Measurements from ENCODE around the gene ZFAND3.
"Not testable (repeated sequence)": the region's sequence is repeated elsewhere in the genome, so short reads cannot be mapped to it uniquely, and the experiment has no call there.

ZFAND3 gene

GRCh38 chr6:38124224-38124926, 304.8 kb downstream of the ZFAND3 start:
- not testable (repeated sequence) for H3K4me1 ChIP-seq (ENCODE audit: control insufficient read depth, insufficient read depth, low read length, unreplicated experiment); H3K27me3 ChIP-seq (ENCODE audit: insufficient read depth, low read length); H2AFZ ChIP-seq (ENCODE audit: low read length, unreplicated experiment); H3K79me2 ChIP-seq (ENCODE audit: control insufficient read depth, insufficient read depth, low read length, unreplicated experiment); H3K4me3 ChIP-seq (ENCODE audit: low read depth, low read length); H3K27ac ChIP-seq (ENCODE audit: low read depth, low read length); H3K36me3 ChIP-seq (ENCODE audit: insufficient read depth, low read length)

GRCh38 chr6:38127284-38127683, 307.8 kb downstream of the ZFAND3 start:
- H3K4me3 ChIP-seq (ENCODE audit: low read depth, low read length), result no peak overlapping the region
- H3K27me3 ChIP-seq (ENCODE audit: insufficient read depth, low read length), result no peaks in the 10 kb centered on the region
- H2AFZ ChIP-seq (ENCODE audit: low read length, unreplicated experiment), result no peak overlapping the region
- H3K4me1 ChIP-seq (ENCODE audit: control insufficient read depth, insufficient read depth, low read length, unreplicated experiment), result peaks cover 12% of the 10 kb centered on the region
- no peaks in the 10 kb centered on the region for H3K36me3 ChIP-seq (ENCODE audit: insufficient read depth, low read length)
- no peak overlapping the region for H3K27ac ChIP-seq (ENCODE audit: low read depth, low read length)
- peaks cover 14% of the 10 kb centered on the region for H3K79me2 ChIP-seq (ENCODE audit: control insufficient read depth, insufficient read depth, low read length, unreplicated experiment)

- peaks cover 12% of the 10 kb centered on the region for H3K4me1 ChIP-seq (ENCODE audit: control insufficient read depth, insufficient read depth, low read length, unreplicated experiment)
- H3K4me3 ChIP-seq (ENCODE audit: low read depth, low read length), result no peak overlapping the region
- no peaks in the 10 kb centered on the region for H3K27me3 ChIP-seq (ENCODE audit: insufficient read depth, low read length)
- H3K79me2 ChIP-seq (ENCODE audit: control insufficient read depth, insufficient read depth, low read length, unreplicated experiment), result peaks cover 31% of the 10 kb centered on the region
- H3K27ac ChIP-seq (ENCODE audit: low read depth, low read length), result peak overlapping the region; percentile 74
- peaks cover 5% of the 10 kb centered on the region for H3K36me3 ChIP-seq (ENCODE audit: insufficient read depth, low read length)
- H2AFZ ChIP-seq (ENCODE audit: low read length, unreplicated experiment), result no peak overlapping the region
These were observed 312.0 kb downstream of the ZFAND3 start for GRCh38 chr6:38131527-38131965.

- Histone ChIP-seq H3K4me3 (ENCODE audit: low read depth, low read length) (no peak overlapping the region), H3K36me3 (ENCODE audit: insufficient read depth, low read length) (peaks cover 5% of the 10 kb centered on the region), H3K4me1 (ENCODE audit: control insufficient read depth, insufficient read depth, low read length, unreplicated experiment) (peaks cover 12% of the 10 kb centered on the region), H3K27me3 (ENCODE audit: insufficient read depth, low read length) (no peaks in the 10 kb centered on the region), H2AFZ (ENCODE audit: low read length, unreplicated experiment) (no peak overlapping the region), H3K79me2 (ENCODE audit: control insufficient read depth, insufficient read depth, low read length, unreplicated experiment) (peaks cover 33% of the 10 kb centered on the region), H3K27ac (ENCODE audit: low read depth, low read length) (no peak overlapping the region)
These were observed 314.6 kb downstream of the ZFAND3 start for GRCh38 chr6:38133932-38134703.

- H3K4me3 ChIP-seq (ENCODE audit: low read depth, low read length), result no peak overlapping the region
- no peak overlapping the region for H2AFZ ChIP-seq (ENCODE audit: low read length, unreplicated experiment)
- H3K4me1 ChIP-seq (ENCODE audit: control insufficient read depth, insufficient read depth, low read length, unreplicated experiment), result peaks cover 12% of the 10 kb centered on the region
- H3K79me2 ChIP-seq (ENCODE audit: control insufficient read depth, insufficient read depth, low read length, unreplicated experiment), result peaks cover 33% of the 10 kb centered on the region
- no peak overlapping the region for H3K27ac ChIP-seq (ENCODE audit: low read depth, low read length)
- no peaks in the 10 kb centered on the region for H3K27me3 ChIP-seq (ENCODE audit: insufficient read depth, low read length)
- peaks cover 5% of the 10 kb centered on the region for H3K36me3 ChIP-seq (ENCODE audit: insufficient read depth, low read length)
These were observed 315.2 kb downstream of the ZFAND3 start for GRCh38 chr6:38134704-38135088.

GRCh38 chr6:38136547-38136946, 317.0 kb downstream of the ZFAND3 start:
- Histone ChIP-seq H3K4me1 (ENCODE audit: control insufficient read depth, insufficient read depth, low read length, unreplicated experiment) (peaks cover 5% of the 10 kb centered on the region), H3K27me3 (ENCODE audit: insufficient read depth, low read length) (no peaks in the 10 kb centered on the region), H3K79me2 (ENCODE audit: control insufficient read depth, insufficient read depth, low read length, unreplicated experiment) (peaks cover 23% of the 10 kb centered on the region), H3K4me3 (ENCODE audit: low read depth, low read length) (no peak overlapping the region), H3K36me3 (ENCODE audit: insufficient read depth, low read length) (peaks cover 5% of the 10 kb centered on the region), H3K27ac (ENCODE audit: low read depth, low read length) (no peak overlapping the region), H2AFZ (ENCODE audit: low read length, unreplicated experiment) (no peak overlapping the region)

GRCh38 chr6:38137608-38138265, 318.2 kb downstream of the ZFAND3 start:
- H3K36me3 ChIP-seq (ENCODE audit: insufficient read depth, low read length), result peaks cover 5% of the 10 kb centered on the region
- H3K27me3 ChIP-seq (ENCODE audit: insufficient read depth, low read length), result no peaks in the 10 kb centered on the region
- no peak overlapping the region for H3K4me3 ChIP-seq (ENCODE audit: low read depth, low read length)
- no peaks in the 10 kb centered on the region for H3K4me1 ChIP-seq (ENCODE audit: control insufficient read depth, insufficient read depth, low read length, unreplicated experiment)
- no peak overlapping the region for H3K27ac ChIP-seq (ENCODE audit: low read depth, low read length)
- H3K79me2 ChIP-seq (ENCODE audit: control insufficient read depth, insufficient read depth, low read length, unreplicated experiment), result peaks cover 15% of the 10 kb centered on the region
- no peak overlapping the region for H2AFZ ChIP-seq (ENCODE audit: low read length, unreplicated experiment)

GRCh38 chr6:38138374-38138773, 318.8 kb downstream of the ZFAND3 start:
- Histone ChIP-seq H3K27me3 (ENCODE audit: insufficient read depth, low read length) (no peaks in the 10 kb centered on the region), H3K27ac (ENCODE audit: low read depth, low read length) (no peak overlapping the region), H3K4me1 (ENCODE audit: control insufficient read depth, insufficient read depth, low read length, unreplicated experiment) (no peaks in the 10 kb centered on the region), H3K4me3 (ENCODE audit: low read depth, low read length) (no peak overlapping the region), H2AFZ (ENCODE audit: low read length, unreplicated experiment) (no peak overlapping the region), H3K36me3 (ENCODE audit: insufficient read depth, low read length) (peaks cover 5% of the 10 kb centered on the region), H3K79me2 (ENCODE audit: control insufficient read depth, insufficient read depth, low read length, unreplicated experiment) (peaks cover 9% of the 10 kb centered on the region)

GRCh38 chr6:38141085-38141484, 321.6 kb downstream of the ZFAND3 start:
- Histone ChIP-seq H3K27ac (ENCODE audit: low read depth, low read length) (no peak overlapping the region), H3K4me3 (ENCODE audit: low read depth, low read length) (no peak overlapping the region), H3K4me1 (ENCODE audit: control insufficient read depth, insufficient read depth, low read length, unreplicated experiment) (no peaks in the 10 kb centered on the region), H2AFZ (ENCODE audit: low read length, unreplicated experiment) (no peak overlapping the region), H3K27me3 (ENCODE audit: insufficient read depth, low read length) (no peaks in the 10 kb centered on the region), H3K36me3 (ENCODE audit: insufficient read depth, low read length) (no peaks in the 10 kb centered on the region), H3K79me2 (ENCODE audit: control insufficient read depth, insufficient read depth, low read length, unreplicated experiment) (peaks cover 2% of the 10 kb centered on the region)

GRCh38 chr6:38141716-38142115, 322.2 kb downstream of the ZFAND3 start:
- H3K27me3 ChIP-seq (ENCODE audit: insufficient read depth, low read length), result no peaks in the 10 kb centered on the region
- peaks cover 4% of the 10 kb centered on the region for H3K4me1 ChIP-seq (ENCODE audit: control insufficient read depth, insufficient read depth, low read length, unreplicated experiment)
- no peak overlapping the region for H3K27ac ChIP-seq (ENCODE audit: low read depth, low read length)
- no peaks in the 10 kb centered on the region for H3K36me3 ChIP-seq (ENCODE audit: insufficient read depth, low read length)
- H3K79me2 ChIP-seq (ENCODE audit: control insufficient read depth, insufficient read depth, low read length, unreplicated experiment), result peaks cover 2% of the 10 kb centered on the region
- H3K4me3 ChIP-seq (ENCODE audit: low read depth, low read length), result no peak overlapping the region
- no peak overlapping the region for H2AFZ ChIP-seq (ENCODE audit: low read length, unreplicated experiment)
